Raji (cell line): ENCODE results near the gene TDRD6.

ENCODE experiments used
- POLR2A ChIP-seq: IDR thresholded peaks from 2 replicates; pipeline ENCODE4 v1.6.1; 2011; ENCODE audit warnings: low read depth, low read length, control low read depth; ENCODE audit not compliant: insufficient read depth

Gene TDRD6

DNA sequence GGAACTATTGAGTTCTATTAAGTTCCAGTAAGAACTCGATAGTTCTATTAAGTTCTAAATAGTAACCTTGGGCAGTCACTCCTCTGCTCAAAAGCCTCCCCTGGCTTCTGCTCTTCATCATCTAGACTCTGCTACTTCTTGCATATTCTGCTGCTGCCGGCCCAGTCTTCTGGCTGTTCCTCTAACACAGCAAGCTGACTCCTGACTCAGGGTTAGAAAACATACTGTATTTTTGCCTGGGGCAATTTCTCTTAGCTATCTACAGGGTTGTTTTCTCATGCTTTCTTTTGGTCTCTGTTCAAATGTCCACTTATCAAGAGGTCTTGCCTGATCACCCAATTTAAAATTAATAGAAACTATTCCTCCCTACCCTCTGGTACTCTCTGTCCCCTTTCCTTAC is 20.3 kb upstream of the TDRD6 start:
- no peak for TF ChIP-seq POLR2A

DNA sequence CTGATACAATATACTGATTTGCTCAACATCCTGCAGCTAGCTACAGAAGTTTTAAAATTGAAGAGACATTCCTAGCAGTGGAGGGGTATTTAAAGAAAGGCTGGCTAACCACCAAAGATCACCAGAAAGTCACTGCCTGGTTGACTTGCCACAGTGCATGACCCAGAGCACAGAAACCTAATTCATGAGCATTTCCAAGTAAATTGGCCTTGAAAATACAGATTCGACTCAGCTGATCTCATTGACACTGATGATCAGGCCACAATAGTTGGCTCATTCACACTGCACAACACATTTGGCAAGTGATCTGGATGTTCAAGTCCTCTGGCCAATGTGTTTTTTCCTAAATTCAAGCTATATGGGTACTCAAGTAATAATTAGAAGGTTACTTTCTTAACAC is 13.3 kb upstream of the TDRD6 start:
- TF ChIP-seq POLR2A = no peak

DNA sequence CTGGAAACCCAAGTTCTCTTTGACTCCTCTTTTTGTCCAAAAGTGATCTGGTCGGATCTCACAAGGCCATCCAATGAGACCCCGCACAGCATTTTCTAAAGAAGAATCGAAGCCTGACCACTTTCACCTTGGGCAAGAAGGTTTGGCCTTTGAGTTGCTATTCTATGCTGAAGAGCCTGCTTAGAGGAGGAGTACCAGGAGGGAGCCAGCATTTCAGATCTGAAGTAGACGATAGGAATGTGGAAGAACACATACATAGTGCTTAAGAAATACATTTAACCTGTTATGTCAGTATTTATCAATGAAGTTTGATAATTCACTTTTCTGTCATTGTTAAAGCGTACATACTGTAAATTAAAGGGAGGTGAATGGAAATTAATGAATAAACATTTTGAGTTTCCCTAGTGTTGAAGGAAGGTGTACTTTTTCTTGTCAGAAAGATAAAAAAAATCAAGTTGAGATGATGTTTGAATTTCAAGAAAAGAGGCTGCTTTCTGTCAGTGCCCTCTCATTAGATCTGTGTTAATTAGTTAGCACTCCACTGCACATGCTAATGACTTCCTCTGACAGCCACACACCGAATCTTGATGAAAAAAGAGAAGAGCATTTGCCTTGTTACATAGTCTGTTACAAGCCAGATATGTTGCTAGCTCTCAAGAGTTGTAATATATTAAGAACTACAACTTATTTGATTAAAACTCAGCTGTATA is 10.9 kb upstream of the TDRD6 start:
- TF ChIP-seq POLR2A = no peak

DNA sequence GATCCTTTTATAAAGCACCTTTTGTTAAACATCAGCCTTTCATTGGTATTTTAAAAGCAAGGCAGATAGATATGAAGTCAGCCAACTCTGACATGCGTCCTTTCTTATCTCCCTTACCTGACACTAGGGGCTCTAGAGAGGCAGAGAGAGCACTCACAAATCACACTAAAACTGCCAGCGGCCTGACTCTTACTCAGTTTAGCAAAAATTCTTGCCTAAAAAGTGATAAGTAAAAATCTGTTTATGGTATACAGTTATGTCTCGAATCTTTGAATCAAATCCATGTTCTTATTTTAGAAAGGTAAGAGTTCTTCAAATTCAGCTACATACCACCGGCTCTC is 10.4 kb upstream of the TDRD6 start:
- no peak for TF ChIP-seq POLR2A

DNA sequence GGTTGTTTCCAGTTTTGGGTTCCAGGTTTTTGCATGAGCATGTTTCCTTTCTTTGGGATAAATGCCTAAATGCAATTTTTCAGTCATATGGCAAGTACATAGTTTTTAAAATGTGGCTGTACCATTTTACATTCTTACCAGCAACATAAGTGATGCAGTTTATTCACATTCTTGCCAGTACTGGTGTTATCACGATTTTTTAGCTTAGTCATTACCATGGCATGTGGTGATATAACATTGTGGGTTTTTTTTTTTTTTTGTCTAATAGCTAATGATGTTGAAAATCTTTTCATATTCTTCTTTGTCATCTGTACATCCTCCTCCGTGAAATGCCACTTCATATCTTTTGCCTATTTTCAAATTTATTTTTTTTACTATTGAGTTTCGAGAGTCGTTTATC is 2.9 kb upstream of the TDRD6 start:
- no peak for TF ChIP-seq POLR2A

DNA sequence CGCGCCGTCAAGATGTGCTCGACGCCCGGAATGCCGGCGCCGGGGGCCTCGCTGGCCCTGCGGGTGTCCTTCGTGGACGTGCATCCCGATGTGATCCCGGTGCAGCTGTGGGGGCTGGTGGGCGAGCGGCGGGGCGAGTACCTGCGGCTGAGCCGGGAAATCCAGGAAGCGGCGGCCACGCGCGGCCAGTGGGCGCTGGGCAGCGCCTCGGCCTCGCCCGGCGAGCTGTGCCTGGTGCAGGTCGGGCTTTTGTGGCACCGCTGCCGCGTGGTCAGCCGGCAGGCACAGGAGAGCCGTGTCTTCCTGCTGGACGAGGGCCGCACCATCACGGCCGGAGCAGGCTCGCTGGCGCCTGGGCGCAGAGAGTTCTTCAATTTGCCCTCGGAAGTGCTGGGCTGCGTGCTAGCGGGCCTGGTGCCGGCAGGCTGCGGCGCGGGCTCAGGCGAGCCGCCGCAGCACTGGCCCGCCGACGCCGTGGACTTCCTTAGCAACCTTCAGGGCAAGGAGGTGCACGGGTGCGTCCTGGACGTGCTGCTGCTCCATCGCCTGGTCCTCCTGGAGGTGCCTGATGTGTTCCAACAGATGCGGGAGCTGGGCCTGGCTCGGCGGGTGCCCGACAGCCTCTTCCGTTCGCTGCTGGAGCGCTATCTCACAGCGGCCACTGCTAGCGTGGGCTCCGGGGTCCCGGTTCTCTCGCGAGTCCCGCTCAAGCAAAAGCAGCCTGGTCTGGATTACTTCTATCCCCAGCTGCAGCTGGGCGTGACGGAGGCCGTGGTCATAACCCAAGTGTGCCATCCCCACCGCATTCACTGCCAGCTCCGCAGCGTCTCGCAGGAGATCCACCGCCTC is 656 bp downstream of the TDRD6 start:
- TF ChIP-seq POLR2A = no peak

DNA sequence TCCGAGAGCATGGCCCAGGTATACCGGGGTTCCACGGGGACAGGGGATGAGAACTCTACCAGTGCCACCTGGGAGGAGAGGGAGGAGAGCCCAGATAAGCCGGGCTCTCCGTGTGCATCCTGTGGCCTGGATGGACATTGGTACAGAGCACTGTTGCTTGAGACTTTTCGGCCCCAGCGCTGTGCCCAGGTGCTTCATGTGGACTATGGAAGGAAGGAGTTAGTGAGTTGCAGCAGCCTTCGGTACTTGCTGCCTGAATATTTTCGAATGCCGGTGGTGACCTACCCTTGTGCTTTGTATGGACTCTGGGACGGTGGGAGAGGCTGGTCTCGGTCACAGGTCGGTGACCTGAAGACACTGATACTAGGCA is 1.3 kb downstream of the TDRD6 start:
- TF ChIP-seq POLR2A = no peak

DNA sequence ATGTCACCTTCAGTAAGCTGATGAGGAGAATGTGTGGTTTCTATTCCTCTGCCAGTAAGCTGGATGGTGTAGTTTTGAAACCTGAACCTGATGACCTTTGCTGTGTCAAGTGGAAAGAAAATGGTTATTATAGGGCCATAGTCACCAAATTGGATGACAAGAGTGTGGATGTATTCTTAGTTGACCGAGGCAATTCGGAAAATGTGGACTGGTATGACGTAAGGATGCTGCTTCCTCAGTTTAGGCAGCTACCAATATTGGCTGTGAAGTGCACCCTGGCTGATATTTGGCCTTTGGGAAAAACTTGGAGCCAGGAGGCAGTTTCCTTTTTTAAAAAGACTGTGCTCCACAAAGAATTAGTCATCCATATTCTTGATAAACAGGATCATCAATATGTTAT is 2.0 kb downstream of the TDRD6 start:
- TF ChIP-seq POLR2A = no peak

DNA sequence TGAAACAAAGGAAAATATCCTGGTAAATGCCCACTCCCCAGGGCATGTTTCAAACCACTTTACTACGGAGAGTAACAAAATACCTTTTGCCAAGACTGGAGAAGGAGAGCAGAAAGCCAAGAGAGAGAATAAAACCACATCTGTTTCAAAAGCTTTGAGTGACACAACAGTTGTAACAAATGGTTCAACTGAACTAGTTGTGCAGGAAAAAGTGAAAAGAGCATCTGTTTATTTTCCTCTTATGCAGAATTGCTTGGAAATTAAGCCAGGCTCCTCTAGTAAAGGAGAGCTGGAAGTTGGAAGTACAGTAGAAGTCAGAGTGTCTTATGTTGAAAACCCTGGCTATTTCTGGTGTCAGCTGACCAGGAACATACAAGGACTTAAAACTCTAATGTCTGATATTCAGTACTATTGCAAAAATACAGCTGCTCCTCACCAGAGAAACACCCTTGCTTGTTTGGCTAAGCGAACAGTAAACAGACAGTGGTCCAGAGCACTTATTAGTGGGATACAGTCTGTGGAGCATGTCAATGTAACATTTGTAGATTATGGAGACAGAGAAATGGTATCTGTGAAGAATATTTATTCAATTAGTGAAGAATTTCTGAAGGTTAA is 2.6 kb downstream of the TDRD6 start:
- no peak for TF ChIP-seq POLR2A

DNA sequence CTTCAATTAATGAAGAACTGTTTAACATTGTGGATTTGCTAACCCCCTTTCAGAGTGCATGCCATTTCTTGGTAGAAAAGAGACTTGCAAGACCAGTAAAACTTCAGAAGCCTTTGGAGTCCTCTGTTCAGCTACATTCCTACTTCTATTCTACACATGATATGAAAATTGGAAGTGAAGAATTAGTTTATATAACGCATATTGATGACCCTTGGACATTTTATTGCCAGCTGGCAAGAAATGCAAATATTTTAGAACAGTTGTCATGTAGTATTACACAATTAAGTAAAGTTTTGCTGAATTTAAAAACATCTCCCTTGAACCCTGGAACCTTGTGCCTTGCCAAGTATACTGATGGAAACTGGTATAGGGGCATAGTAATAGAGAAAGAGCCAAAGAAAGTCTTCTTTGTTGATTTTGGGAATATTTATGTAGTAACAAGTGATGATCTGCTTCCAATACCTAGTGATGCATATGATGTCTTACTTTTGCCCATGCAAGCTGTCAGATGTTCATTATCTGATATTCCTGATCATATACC is 3.3 kb downstream of the TDRD6 start:
- TF ChIP-seq POLR2A = no peak

DNA sequence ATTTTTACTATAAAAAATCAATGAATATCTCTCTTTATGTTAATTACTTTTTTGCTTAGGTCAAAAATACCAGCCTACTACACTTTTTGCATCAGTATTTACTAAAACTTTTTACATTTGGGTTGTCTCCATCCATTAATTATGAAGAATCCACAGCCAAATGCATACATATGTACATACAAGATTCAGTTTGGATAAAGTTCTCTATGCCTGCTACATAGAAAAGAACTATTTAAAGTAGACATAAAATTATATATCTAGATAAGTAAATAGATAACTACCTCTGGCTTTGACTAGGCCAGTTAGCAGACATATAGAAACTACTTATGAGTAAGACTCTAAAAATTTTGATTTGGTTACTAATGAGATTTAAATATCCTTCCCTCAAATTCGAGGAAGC is 12.3 kb downstream of the TDRD6 start:
- no peak for TF ChIP-seq POLR2A

DNA sequence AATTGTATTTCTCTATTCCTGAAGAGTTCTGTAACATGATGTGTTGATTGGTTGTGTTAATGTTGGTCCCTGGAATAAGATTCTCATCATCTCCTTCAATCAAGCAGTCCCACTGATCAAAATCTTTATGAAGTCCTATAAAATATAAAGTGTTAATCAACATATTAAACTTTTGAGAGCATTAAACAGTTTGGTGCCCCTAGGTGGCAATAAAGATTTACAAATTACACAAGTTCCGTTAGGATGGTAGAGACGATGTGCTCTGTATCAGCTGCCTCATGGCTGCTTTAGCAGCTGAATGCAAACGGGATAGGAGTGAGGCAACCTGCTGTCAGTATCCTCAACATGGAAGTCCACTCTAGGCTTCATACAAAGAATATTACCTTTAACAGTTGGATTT is 16.9 kb downstream of the TDRD6 start:
- no peak for TF ChIP-seq POLR2A

DNA sequence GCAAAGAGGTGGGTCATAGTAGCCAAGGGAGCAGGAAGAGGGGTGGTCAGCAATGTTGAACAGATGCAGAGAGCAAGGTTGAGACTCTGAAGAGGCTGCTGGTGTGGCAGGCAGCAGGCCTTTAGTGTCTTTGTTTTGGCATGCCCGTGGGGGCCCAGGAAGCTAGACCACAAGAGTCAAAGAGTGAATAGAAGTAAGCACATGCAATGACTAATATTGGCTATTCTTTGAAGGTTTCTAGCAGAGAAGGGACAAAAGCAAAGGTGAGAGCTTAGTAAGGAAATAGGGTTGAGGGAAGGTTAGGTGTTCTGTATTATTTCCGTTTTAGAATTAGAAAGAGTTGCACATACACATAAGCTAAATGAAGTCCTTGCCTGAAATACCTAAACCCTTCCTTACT is 18.8 kb downstream of the TDRD6 start:
- TF ChIP-seq POLR2A = no peak

DNA sequence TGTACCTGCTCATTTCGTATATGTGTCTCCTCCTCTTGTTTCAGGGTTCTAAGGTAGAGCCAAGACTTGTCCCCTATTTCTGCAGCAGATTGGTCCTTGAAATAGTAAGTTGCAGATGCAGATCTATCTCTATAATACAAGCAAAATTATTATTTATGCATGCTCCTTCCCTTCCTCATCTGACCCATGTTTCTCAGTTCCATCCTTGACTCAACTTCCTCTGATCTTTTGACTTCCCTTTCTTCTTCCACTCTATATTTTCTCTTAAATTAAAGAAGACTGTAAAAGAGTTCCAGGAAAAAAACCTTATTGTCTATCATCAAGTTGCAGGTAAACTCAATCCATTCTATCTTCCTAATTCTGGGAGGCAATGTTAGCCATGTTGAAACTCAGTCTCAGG is 23.8 kb downstream of the TDRD6 start:
- TF ChIP-seq POLR2A = no peak

DNA sequence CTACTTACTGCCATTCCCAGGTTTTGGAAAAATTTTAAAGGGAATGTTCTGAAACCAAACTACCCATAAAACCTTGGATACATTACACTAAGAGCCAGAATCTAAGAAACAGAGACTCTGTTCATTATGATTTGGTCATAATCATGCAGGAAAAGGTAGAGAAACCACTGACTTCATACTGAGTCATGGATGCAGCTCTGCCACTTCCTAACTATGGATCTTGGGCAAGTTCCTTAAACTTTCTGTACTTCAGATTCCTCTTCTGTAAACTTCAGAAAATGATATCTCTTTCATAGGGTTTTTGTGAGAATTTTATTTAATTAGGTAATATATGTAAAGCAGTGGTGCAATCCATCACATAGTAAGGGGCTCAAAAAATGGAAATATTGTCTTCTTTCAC is 27.5 kb downstream of the TDRD6 start:
- no peak for TF ChIP-seq POLR2A

DNA sequence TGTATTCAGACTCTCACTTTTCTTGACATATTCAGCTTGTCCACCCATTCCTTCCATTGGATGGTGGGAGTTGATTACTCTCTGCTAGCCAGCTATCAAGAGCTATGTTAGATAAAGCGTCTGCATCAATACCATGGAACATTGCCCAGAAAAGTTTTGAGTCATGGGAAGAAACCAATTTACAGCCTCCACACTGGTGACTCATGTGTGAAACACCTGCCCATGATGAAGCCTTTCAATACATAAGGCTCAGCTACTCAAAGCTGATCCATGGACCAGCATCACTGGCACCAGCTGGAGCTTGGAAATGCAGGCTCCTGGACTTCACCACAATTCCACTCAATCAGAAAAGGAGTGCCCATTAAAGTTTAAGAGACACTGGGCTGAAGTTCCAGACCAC is 31.4 kb downstream of the TDRD6 start:
- TF ChIP-seq POLR2A = no peak
